GM04503 (cell line): ENCODE results near the gene GADD45GIP1.
A peak's percentile ranks its signal among the peaks of the same experiment; 100 is the strongest.
"Not testable (repeated sequence)": the region's sequence is repeated elsewhere in the genome, so short reads cannot be mapped to it uniquely, and the experiment has no call there.

ENCODE experiments used
- DNase-seq: peaks from one replicate; pipeline ENCODE4 v3.0.0-alpha.2; 2012; ENCODE audit warnings: low read depth

Gene GADD45GIP1

DNA sequence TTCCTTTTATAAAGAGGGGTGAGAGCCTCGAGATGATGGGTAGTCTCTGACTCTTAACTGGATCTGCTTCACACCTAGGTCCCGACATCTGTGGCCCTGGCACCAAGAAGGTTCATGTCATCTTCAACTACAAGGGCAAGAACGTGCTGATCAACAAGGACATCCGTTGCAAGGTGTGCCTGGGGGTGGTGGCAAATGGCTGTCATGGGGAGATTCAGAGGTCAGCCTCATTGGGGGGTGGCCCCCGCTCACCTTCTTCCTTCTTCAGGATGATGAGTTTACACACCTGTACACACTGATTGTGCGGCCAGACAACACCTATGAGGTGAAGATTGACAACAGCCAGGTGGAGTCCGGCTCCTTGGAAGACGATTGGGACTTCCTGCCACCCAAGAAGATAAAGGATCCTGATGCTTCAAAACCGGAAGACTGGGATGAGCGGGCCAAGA, 17.0 kb downstream of the GADD45GIP1 start:
- no peak for DNase-seq

DNA sequence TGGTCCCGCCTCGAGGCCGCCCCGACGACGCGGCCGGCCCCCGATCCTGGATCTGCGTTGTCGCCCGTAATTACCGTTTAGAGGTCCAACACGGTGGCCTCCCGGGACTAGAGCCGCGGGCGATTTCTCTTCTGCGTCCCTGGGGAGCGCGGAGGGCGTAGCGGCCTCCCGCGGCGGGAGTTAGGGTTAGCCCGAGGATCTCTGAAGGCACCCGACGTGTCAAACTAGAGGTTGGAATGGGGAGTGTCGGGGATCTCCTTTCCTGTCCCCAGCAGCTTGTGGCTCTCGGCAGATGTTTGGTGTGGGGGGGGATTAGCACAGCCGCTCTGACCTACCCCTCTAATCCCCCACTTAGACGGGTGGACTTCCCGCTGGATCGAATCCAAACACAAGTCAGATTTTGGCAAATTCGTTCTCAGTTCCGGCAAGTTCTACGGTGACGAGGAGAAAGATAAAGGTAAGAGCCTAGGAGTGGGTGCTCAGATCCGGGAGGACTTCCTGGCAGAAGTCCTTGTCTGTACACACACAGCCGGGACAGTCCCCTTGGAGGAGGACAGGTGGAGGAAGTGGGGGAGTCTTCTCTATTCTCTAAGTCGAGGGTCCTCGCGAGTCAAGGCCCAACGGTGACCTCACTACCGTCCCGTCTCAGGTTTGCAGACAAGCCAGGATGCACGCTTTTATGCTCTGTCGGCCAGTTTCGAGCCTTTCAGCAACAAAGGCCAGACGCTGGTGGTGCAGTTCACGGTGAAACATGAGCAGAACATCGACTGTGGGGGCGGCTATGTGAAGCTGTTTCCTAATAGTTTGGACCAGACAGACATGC, 18.0 kb downstream of the GADD45GIP1 start:
- no peak for DNase-seq

- DNase-seq: peak; percentile 97
These were observed 18.9 kb downstream of the GADD45GIP1 start, which contains the start of gene CALR for GRCh38 chr19:12937927-12938778. TSS of gene CALR (plus strand) at chr19:12938609. CDS start at chr19:12938680, 71 bp downstream.

DNA sequence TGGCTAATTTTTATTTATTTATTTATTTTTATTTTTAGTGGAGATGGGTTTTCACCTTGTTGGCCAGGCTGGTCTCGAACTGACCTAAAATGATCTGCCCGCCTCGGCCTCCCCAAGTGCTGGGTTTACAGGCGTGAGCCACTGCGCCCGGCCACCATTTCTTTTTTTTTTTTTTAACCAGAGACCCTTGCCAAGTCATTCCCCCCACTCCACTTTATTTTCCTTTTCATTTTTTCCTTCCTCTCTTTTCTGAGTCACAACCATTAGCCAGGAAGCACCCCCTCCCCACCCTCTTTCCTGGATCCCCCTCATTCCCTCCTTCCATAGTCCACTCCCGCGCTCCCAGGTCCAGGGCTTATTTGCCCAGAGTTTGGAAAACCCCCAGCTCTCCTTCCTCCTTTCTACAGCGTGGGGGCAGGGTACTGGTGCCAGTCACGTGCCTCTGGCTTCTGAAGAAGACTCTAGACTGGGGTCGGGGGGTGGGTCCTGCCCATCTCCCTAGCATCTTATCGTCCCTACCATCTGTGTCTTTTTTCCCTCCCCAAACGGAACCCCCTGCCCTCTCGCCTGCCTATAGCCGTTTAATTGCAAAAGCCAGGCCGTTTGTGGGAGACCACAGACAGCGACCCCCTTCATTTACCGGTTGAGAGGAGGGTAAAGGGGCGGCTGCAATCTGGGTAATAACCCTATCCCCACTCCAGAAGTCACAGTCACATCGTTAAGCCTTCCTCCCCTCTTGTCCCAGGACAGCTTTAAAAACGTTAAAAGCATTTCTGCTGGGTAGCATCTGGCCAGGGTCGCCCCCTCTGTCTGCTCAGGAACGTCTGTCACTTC, 19.7 kb downstream of the GADD45GIP1 start:
- DNase-seq: no peak

GRCh38 chr19:12936582-12936981, 20.4 kb downstream of the GADD45GIP1 start:
- DNase-seq: no peak

- no peak for DNase-seq
These were observed 22.0 kb downstream of the GADD45GIP1 start for GRCh38 chr19:12935071-12935470.

DNA sequence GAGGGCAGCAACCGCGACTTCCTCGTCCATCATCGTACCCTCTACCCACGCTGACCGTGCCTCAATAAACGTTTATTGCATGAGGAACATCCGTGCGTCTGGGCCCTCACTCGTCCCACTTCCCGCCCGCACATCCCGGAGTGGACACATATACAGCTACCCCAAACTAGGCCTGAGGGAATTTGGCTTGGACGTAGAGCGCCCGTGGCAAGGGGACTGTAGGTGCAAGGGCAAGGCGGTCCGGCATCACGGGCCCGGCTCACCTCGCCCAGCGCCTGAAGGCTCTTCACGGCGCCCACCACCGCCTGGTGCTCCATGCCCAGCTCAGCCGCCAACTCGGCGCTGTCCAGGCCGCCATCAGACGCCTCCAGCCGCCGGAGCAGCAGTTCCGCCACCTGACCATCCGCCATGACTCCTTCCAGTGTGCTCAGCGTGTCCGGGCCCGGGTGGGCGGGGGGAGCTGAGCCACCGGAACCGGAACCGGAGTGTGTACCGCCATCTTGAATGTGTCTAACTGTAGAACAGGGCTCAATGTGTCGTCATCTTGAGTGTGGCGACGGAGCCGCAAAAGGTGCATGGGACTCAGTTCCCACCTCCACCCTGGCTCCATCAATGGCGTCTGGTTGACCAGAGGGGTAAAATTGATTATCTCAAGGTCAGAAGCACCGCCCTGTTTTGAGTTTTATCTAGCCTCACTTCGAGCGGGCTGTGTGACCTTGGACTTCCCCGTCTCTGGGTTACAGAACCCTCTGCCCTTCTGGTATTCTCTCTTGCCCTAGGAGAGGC, 23.5 kb downstream of the GADD45GIP1 start, which contains the start of gene FARSA:
Gene FARSA (minus strand): TSS at position 425 of the 786 bp plus-strand sequence. CDS start 15 bp downstream, at position 410.
- DNase-seq: no peak

- no peak for DNase-seq
These were observed 24.4 kb downstream of the GADD45GIP1 start for GRCh38 chr19:12932392-12933286.

GRCh38 chr19:12930002-12930645, 26.9 kb downstream of the GADD45GIP1 start:
- no peak for DNase-seq

DNA sequence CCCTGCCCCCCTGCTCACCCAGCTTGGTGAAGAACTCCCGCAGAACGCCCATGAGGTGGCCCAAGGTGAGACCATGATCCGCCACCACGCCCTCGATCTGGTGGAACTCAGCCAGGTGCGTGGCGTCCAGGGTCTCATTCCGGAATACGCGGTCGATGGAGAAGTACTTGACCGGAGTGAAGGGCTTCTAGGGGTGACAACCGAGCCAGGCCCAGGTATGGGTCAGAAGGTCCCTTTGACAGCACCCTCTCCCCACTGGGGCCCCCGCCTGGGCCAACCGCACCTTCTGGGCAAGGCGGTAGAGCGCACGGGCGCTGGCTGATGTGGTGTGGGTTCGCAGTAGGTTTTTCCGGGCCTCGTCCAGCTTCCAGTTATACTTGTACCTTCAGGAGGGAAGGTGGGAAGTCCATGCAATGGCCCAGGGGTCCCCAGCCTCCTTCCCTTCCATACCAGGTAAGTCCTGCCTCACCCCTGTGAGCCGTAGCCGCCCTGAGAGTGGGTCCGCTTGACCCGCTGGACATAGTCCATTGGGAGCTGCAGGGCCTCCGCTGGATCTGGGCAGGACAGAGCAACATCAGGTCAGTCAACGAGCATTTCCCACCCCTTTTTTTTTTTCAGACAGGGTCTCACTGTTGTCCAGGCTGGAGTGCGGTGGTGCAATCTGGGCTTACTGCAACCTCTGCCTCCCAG, 32.3 kb downstream of the GADD45GIP1 start:
- no peak for DNase-seq

DNA sequence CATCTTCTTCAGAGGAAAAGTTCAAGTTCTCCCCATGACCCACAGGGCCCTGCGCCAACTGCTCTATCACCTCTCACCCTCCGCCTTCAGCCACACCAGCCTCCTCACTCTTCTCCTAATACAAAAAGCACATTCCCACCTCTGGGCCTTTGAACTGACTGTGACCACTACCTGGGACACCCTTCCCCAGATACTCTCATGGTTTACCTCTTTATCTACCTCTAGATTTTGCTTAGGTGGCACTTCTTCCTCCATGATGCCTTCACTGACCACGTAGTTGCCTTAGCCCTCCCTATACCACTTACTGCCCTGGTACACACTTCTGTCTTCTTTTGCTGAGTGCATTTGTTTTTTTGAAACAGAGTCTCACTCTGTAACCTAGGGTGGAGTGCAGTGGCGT, 34.1 kb downstream of the GADD45GIP1 start:
- no peak for DNase-seq

DNA sequence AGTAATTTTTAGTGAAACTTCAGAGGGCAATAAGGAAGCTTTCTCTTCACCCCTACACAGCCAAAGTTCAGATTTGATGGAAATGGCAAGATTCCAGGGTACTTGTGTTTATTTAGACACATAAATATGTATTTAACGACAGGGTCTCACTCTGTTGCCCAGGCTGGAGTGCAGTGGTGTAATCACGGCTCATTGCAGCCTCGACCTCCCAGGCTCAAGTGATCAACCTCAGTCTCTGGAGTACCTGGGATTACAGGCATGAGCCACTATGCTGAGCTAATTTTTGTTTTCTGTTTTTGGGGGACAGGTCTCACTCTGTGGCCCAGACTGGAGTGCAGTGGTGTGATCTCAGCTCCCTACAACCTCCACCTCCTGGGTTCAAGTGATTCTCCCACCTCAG, 36.0 kb downstream of the GADD45GIP1 start:
- no peak for DNase-seq

DNA sequence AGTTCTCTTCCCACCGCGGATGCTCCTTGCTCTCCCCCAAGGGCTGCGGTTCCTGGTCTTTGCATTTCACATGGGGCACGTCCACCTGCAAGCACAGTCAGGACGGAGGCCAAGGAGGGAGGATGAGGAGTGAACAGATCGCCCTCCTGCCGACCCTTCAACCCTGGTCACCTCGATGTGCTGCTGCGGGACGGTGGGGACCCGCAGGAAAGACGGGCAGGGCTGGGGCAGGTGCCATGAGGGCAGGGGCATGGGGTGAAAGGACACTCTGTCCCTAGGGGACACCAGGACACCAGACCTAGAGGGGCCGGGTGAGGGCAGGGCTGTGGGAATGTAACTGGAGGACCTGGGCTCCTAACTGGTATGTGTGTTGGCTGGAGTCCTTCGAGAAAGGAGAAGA, 38.8 kb downstream of the GADD45GIP1 start:
- DNase-seq: no peak

GRCh38 chr19:12915860-12916259, 41.2 kb downstream of the GADD45GIP1 start:
- not testable (repeated sequence) for DNase-seq

- no peak for DNase-seq
These were observed 43.0 kb downstream of the GADD45GIP1 start for GRCh38 chr19:12913851-12914690.

- DNase-seq: peak; percentile 11
These were observed 43.9 kb downstream of the GADD45GIP1 start for GRCh38 chr19:12913011-12913561.

DNA sequence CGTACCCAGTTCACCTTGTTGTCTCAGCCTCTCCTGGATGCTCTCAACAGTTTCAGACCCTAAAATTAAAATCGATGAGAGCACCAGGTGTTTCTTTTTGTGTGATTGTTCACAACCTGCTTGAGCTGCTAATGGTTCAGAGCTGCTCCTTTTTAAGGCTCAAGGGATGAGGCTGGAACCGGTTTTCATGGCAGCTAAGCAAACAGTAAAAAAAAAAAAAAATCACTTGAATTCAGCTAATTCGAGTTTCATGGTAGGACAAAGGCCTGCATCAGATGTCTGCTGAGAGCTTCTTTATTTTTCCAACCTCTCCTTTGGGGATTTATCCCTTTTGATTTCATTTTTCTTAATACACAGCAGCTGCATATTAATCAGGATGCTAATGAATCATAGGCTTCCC, 44.5 kb downstream of the GADD45GIP1 start:
- no peak for DNase-seq

GRCh38 chr19:12907166-12907565, 49.9 kb downstream of the GADD45GIP1 start:
- no peak for DNase-seq
